ENCODE data around the gene AP4E1.
"Not testable (repeated sequence)": the region's sequence is repeated elsewhere in the genome, so short reads cannot be mapped to it uniquely, and the experiment has no call there.

The AP4E1 gene

DNA sequence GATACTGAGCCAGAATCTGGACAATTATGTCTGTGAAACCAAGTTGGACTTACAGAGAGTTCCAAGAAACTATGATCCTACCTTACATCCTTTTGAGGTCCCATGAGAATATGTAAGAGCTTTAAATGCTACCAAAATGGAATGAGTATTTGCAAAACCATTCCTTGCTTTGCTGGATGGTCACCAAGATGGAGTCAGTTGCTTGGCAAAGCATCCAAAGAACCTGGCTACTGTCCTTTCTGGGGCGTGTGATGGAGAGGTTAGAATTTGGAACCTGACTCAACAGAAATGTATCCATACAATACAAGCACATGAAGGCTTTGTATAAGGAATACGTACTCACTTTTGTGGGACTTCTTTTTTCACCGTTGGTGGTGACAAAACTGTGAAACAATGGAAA, 36.2 kb downstream of the AP4E1 start:
- no peak for TF ChIP-seq POLR2A (IDR thresholded peaks at IDR 0.05; ENCODE audit: low read length)
- no peak for TF ChIP-seq GATA1 (IDR thresholded peaks at IDR 0.05; ENCODE audit: low read depth, low read length)
- no peak for DNase-seq

DNA sequence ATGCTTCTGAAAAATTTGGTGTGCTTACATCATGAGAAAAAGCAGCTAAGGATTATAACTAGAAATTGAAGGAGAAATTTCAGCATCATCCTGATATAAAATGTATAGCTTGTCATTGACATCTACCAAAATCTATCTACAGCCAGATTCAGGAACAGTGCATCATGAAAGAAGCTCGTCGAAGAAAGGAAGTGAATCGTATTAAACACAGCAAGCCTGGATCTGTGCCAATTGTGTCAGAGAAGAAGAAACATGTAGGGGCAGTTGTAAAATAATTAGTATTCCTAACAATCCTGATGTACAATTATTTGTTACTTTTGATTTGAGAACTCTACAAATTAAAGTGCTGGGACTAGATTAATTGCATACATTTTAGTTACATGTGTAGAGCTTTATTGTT, 37.2 kb downstream of the AP4E1 start:
- TF ChIP-seq GATA1 (IDR thresholded peaks at IDR 0.05; ENCODE audit: low read depth, low read length) (no peak), POLR2A (IDR thresholded peaks at IDR 0.05; ENCODE audit: low read length) (no peak)
- DNase-seq = no peak

DNA sequence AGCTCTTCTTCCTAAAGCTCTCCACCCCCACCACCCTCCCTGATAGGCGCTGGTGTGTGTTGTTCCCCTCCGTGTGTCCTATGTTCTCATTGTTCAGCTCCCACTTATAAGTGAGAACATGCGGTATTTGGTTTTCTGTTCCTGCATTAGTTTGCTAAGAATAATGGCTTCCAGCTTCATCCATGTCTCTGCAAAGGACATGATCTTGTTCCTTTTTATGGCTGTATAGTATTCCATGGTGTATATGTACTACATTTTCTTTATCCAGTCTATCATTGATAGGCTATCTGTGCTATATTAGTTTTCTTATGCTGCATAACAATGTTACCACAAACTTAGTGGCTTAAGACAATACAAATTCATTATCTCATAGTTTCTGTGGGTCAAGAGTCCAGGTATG, 42.3 kb downstream of the AP4E1 start:
- DNase-seq = not testable (repeated sequence)

DNA sequence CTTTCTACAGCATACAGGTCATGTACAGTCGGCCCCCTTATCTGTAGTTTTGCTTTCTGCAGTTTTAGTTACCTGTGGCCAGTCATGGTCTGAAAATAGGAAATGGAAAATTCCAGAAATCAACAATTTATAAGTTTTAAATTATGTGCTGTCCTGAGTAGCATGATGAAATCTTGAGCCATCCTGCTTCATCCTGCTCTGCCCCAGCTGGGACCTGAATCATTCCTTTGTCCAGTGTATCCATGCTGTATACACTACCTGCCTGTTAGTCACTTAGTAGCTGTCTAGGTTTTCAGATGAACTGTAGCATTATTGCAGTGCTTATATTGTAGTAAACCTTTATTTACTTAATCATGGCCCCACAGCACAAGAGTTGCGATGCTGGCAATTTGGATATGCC, 44.8 kb downstream of the AP4E1 start:
- TF ChIP-seq GATA1 (IDR thresholded peaks at IDR 0.05; ENCODE audit: low read depth, low read length) (no peak), POLR2A (IDR thresholded peaks at IDR 0.05; ENCODE audit: low read length) (no peak)
- DNase-seq = no peak

DNA sequence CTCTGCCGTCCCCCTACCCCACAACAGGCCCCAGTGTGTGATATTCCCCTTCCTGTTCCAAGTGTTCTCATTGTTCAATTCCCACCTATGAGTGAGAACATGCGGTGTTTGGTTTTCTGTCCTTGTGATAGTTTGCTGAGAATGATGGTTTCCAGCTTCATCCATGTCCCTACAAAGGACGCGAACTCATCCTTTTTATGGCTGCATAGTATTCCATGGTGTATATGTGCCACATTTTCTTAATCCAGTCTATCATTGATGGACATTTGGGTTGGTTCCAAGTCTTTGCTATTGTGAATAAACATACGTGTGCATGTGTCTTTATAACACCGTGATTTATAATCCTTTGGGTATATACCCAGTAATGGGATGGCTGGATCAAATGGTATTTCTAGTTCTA, 46.4 kb downstream of the AP4E1 start:
- DNase-seq = not testable (repeated sequence)

DNA sequence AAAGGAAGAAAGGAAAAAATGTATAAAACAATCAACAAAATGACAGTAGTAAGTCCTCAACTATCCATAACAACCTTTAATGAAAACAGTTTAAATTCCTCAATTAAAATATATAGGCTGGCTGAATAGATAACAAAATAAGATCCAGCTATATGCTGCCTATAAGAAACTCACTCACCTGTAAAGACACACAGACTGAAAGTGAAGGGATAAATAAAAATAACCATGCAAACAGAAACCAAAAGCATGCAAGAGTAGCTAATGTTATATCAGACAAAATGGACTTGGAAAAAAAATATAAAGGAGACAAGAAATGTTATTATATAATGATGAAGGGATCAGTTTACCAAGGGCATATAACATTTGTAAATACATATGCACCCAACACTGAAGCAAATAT, 51.2 kb downstream of the AP4E1 start:
- TF ChIP-seq GATA1 (IDR thresholded peaks at IDR 0.05; ENCODE audit: low read depth, low read length) = no peak
- TF ChIP-seq POLR2A (IDR thresholded peaks at IDR 0.05; ENCODE audit: low read length) = no peak
- no peak for DNase-seq

DNA sequence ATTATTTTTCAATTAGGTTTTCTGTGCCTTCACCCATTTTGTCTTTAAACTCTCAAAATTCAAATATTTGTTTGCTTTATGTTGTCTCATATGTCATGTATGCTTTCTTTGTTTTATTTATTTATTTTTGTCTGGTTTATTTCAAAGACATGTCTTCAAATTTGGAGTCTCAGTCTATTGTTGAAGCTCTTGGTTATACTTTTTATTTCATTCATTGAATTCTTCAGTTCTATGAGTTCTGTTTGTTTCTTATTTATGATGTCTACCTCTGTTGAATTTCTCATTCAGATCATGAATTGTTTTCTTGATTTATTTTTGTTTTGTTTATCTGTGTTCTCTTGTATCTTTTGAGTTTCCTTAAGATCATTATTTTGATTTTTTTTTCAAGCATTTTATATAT, 55.6 kb downstream of the AP4E1 start:
- TF ChIP-seq GATA1 (IDR thresholded peaks at IDR 0.05; ENCODE audit: low read depth, low read length) (no peak), POLR2A (IDR thresholded peaks at IDR 0.05; ENCODE audit: low read length) (no peak)
- no peak for DNase-seq

DNA sequence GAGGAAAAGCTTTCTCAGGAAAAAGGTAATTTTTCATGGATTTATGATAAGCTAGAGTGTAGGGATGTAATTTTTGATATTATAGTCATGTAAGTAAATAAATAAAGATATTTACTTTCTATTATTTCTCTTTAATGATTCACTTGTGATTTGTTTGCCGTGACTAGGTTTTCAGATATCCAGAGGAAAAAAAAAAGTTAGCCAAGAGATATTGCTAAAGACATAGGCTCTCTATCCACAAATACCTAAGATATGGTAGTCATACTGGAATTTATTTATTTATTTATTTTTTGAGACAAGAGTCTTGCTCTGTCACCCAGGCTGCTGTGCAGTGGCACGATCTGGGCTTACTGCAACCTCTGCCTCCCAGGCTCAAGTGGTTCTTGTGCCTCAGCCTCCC, 59.9 kb downstream of the AP4E1 start:
- DNase-seq = no peak
- no peak for TF ChIP-seq POLR2A (IDR thresholded peaks at IDR 0.05; ENCODE audit: low read length)

DNA sequence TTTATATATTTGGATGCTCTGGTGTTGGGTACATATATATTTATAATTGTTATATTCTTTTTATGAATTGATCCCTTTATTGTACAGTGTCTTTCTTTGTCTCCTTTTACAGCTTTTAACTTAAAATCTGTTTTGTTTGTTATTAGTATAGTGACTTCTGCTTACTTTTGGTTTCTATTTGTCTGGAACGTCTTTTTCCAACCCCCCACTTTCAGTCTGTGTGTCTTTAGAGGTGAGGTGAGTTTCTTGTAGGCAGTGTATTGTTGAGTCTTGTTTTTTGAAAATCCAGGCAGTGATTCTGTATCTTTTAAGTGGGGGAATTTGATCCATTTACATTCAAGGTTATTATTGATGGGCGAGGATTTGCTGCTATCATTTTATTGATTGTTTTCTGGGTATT, 62.0 kb downstream of the AP4E1 start:
- no peak for TF ChIP-seq GATA1 (IDR thresholded peaks at IDR 0.05; ENCODE audit: low read depth, low read length)
- TF ChIP-seq POLR2A (IDR thresholded peaks at IDR 0.05; ENCODE audit: low read length) = no peak
- no peak for DNase-seq

DNA sequence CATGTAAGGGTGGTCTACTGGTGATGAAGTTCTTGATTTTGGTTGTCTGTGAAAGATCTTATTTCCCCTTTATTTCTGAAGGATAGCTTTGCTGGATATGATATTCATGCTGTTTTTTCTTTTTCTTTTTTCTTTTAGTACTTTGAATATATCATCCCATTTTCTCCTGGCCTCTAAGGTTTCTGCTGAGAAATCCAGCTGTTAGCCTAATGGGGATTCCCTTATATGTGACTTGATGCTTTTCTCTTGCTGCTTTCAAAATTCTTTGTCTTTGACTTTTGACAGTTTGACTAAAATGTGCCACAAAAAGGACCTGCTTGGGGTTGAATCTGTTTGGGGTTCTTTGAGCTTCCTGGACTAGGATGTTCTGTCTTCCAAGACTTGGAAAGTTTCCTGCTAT, 62.6 kb downstream of the AP4E1 start:
- no peak for TF ChIP-seq POLR2A (IDR thresholded peaks at IDR 0.05; ENCODE audit: low read length)
- TF ChIP-seq GATA1 (IDR thresholded peaks at IDR 0.05; ENCODE audit: low read depth, low read length) = no peak
- DNase-seq = no peak

DNA sequence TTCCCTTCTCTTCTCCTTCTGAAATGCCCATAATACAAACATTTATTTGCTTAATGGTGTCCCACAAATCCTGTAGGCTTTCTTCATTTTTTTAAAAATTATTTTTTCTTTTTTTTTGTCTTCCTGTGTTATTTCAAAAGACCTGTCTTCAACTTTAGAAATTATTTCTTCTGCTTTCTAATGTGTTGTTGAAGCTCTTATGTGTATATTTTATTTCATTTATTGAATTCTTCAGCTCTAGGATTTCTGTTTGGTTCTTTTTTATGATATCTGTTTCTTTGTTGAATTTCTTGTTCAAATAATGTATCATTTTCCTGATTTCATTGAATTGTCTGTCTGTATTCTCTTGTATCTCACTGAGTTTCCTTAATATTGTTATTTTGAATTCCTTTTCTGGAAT, 63.1 kb downstream of the AP4E1 start:
- no peak for TF ChIP-seq POLR2A (IDR thresholded peaks at IDR 0.05; ENCODE audit: low read length)
- TF ChIP-seq GATA1 (IDR thresholded peaks at IDR 0.05; ENCODE audit: low read depth, low read length) = no peak
- no peak for DNase-seq

DNA sequence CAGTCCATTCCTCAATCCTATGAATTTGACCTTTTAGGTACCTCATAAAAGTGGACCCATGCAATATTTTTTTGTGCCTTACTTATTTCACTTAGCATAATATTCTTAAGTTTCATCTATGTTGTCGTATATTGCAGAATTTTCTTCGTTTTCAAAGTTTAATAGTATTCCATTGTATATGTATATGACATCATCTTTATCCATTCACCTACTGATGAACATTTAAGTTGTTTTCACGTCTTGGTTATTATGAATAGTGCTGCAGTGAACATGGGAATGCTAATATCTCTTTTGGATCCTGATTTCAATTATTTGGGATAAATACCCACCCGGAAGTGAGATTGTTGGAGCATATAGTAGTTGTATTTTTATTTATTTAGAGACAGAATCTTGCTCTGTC, 65.1 kb downstream of the AP4E1 start:
- no peak for TF ChIP-seq POLR2A (IDR thresholded peaks at IDR 0.05; ENCODE audit: low read length)
- no peak for TF ChIP-seq GATA1 (IDR thresholded peaks at IDR 0.05; ENCODE audit: low read depth, low read length)

DNA sequence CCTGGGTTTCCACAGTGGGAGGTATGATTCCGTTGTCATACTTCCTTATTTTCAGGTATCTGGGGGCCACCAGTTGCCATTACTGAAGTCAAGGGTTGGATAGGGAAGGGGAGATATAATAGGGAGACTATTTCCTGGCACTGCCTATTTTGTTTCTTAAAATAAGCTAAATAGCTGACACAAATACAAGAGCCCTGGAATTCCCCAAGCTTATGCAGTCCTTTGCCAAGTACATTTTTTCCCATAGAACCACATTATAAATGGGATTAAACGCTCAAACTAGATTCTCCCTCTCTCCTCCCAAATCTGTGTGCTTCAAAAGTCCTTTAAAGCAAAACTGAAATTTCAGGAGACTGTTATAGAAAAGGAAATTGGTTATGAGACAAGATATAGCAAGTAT, 68.7 kb downstream of the AP4E1 start:
- no peak for TF ChIP-seq GATA1 (IDR thresholded peaks at IDR 0.05; ENCODE audit: low read depth, low read length)
- no peak for TF ChIP-seq POLR2A (IDR thresholded peaks at IDR 0.05; ENCODE audit: low read length)
- DNase-seq = no peak

More for the DNA sequence above, 65.1 kb downstream of the AP4E1 start:
- DNase-seq = no peak

DNA sequence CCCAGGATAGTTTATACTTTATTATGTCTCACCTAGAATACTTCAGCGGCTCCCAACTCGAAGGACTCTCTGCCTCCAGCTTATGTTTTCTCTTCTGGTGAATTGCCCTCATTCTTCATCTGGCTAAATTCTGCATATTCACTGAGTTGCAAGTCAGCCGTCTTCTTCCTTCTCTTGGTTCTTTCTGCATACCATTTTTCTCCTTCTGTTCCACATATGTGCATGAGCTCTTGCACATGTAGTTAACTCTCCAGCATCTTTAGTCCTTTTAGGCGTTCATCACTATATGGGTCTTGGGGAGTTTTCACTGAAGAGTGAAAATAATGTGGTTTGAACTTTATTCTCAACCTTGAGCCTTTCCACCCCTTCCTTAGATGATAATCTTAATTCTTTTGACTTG, 70.1 kb downstream of the AP4E1 start:
- TF ChIP-seq POLR2A (IDR thresholded peaks at IDR 0.05; ENCODE audit: low read length) = no peak
- no peak for TF ChIP-seq GATA1 (IDR thresholded peaks at IDR 0.05; ENCODE audit: low read depth, low read length)
- DNase-seq = no peak

DNA sequence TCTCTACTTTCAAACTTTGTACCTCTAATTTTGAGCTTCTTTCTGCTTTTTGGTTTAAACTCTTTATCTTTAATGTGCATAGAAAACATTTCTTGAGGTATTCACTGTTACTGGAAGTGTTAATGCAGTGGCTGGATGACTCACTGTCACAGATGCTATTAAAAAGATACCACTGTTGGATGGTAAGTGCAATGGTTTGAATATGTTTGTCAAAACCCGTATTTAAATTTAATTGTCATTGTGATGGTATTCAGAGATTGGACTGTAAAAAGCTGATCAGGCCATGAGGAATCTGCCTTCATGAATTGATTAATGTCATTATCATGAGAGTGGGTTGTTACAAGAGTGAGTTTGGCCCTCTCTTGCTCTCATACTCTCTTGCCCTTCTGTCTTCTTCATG, 70.6 kb downstream of the AP4E1 start:
- no peak for TF ChIP-seq GATA1 (IDR thresholded peaks at IDR 0.05; ENCODE audit: low read depth, low read length)
- no peak for TF ChIP-seq POLR2A (IDR thresholded peaks at IDR 0.05; ENCODE audit: low read length)
- DNase-seq = peak; percentile 3 to 5

DNA sequence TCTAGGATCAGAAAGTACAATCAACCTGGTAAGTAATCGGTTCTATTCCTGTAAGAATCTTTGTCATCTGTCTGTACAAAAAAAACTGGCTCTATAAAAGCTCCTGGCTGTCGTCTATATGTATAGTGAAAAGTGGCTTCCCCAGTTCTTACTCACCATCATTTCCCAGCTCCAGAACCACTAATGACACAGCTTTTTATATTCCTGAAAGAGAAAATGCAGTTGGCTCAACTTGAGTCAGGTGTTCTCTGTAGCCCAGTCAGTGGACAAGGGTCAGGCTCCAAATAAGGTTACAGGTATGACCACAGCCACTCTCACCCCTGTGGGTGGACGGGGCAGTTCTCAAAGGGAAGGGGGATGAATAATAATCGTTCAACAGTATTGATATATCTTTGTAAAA, 85.1 kb downstream of the AP4E1 start:
- TF ChIP-seq GATA1 (IDR thresholded peaks at IDR 0.05; ENCODE audit: low read depth, low read length) = no peak
- no peak for TF ChIP-seq POLR2A (IDR thresholded peaks at IDR 0.05; ENCODE audit: low read length)
- DNase-seq = no peak

DNA sequence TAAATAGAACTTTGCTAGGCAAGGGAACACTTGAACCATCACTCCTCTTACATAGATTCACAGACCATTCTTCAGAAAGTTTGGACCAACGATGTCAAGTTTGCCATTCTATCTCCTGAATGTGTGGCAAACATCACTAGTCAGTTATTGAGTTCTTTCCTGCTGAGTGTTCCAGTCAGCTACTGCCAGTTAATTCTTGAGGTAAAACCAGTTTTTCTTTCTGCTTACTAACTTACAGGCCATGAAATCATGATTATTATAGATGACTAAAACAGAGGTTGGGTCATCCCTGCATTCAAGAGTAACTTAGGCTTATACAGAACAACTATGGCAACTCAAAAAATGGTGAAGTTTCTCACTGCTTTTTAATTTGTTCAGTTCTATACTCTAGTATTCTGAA, 88.2 kb downstream of the AP4E1 start:
- DNase-seq = no peak
- TF ChIP-seq GATA1 (IDR thresholded peaks at IDR 0.05; ENCODE audit: low read depth, low read length) (no peak), POLR2A (IDR thresholded peaks at IDR 0.05; ENCODE audit: low read length) (no peak)
